HepG2 (cell line): ENCODE data around the gene VPS29. TPM values are rescaled to one million over a fixed set of nuclear protein-coding genes. Genes with fewer than 3 reads are reported as not detected.

Experiments used
- ATAC-seq: fragments of 200-7000 bp; cut with Tn5 transposase; 3 replicates; pipeline ENCODE4 v1.9.1; 2020; ENCODE audit warnings: mild to moderate bottlenecking, moderate library complexity
- BruUV-seq: library from RNA; stranded (reverse); fragments of 400-500 nt; replicated peaks from 2 replicates; lab custom pipeline; 2021; lab: Mats Ljungman, UMichigan
- CTCF ChIA-PET: fragments of 300-600 bp; formaldehyde crosslinking; extraction: SDS; loops from one replicate; lab custom pipeline; 2021; ENCODE audit warnings: low total read pairs, inconsistent platforms, low intra/inter-chr PET ratio; lab: Yijun Ruan, JAX
- POLR2A ChIA-PET: fragments of 350-600 bp; sonication (Branson Sonifier 250); formaldehyde crosslinking; loops from one replicate; lab custom pipeline; 2020; ENCODE audit warnings: antibody characterized with exemption, inconsistent platforms; lab: Yijun Ruan, JAX
- DNase-seq: peaks from one replicate; pipeline ENCODE4 v3.0.0-alpha.2; 2015; ENCODE audit warnings: low spot score
- FAIRE-seq: peaks from 3 replicates; lab custom pipeline; 2011; peaks lifted over from hg19 to GRCh38; lab: Jason Lieb, UNC
- H2AFZ ChIP-seq: one replicate; pipeline ENCODE4 v1.6.1; 2011; ENCODE audit warnings: low read length, inconsistent platforms
- H3K27ac ChIP-seq: fragments of 300-600 bp; 3 replicates; pipeline ENCODE4 v1.8.0; 2011; ENCODE audit warnings: mixed run types, mild to moderate bottlenecking, mixed read lengths, low read length, inconsistent platforms; ENCODE audit not compliant: insufficient read depth; ENCODE audit errors: extremely low read length
- H3K27me3 ChIP-seq, 2 experiments: fragments of 200-600 bp in 1 of 2; 2 replicates in 1 of 2; 3 replicates in 1 of 2; pipeline versions ENCODE4 v1.6.0 to v1.8.0; 2011; ENCODE audit warnings: low read length in 2 of 2, mild to moderate bottlenecking in 2 of 2, moderate library complexity in 2 of 2, inconsistent platforms in 1 of 2; ENCODE audit not compliant: insufficient read depth in 2 of 2, control insufficient read depth in 1 of 2
- H3K36me3 ChIP-seq, 2 experiments: fragments of 200-600 bp in 1 of 2; replicated peaks in 1 of 2; 2 replicates in 1 of 2; 3 replicates in 1 of 2; pipeline versions ENCODE4 v1.5.1 to v1.8.0; 2011; ENCODE audit warnings: low read length in 2 of 2, inconsistent platforms in 1 of 2; ENCODE audit not compliant: insufficient read depth in 2 of 2, control insufficient read depth in 1 of 2
- H3K4me1 ChIP-seq: 2 replicates; pipeline ENCODE4 v1.5.1; 2012; ENCODE audit warnings: low read length, inconsistent platforms; ENCODE audit not compliant: insufficient read depth
- H3K4me2 ChIP-seq: 2 replicates; pipeline ENCODE4 v1.6.0; 2011; ENCODE audit warnings: low read depth, low read length, inconsistent platforms
- H3K4me3 ChIP-seq, 3 experiments: fragments of 200-600 bp in 1 of 3; sonication (generic), shearing (Covaris generic) in 1 of 3; replicated peaks in 1 of 3; 2 replicates each; pipeline ENCODE4 v1.5.1; 2011 to 2016; ENCODE audit warnings: low read length in 3 of 3, inconsistent platforms in 2 of 3, low read depth in 2 of 3, mild to moderate bottlenecking in 2 of 3, control low read depth in 1 of 3, mixed read lengths in 1 of 3; ENCODE audit not compliant: insufficient read depth in 1 of 3
- H3K79me2 ChIP-seq: one replicate; pipeline ENCODE4 v1.6.1; 2011; ENCODE audit warnings: low read length, inconsistent platforms; ENCODE audit not compliant: insufficient read depth
- H3K9ac ChIP-seq: 2 replicates; pipeline ENCODE4 v1.6.0; 2011; ENCODE audit warnings: mild to moderate bottlenecking, low read depth, low read length, inconsistent platforms; ENCODE audit not compliant: insufficient read depth
- H3K9me3 ChIP-seq: 2 replicates; pipeline ENCODE4 v1.5.1; 2012; ENCODE audit warnings: mild to moderate bottlenecking, low read length
- H4K20me1 ChIP-seq: 2 replicates; pipeline ENCODE4 v1.6.0; 2011; ENCODE audit warnings: inconsistent platforms, mild to moderate bottlenecking, low read length, moderate library complexity; ENCODE audit not compliant: insufficient read depth
- HNF4A ChIP-seq: sonication (generic); formaldehyde crosslinking; IDR thresholded peaks from 2 replicates; pipeline ENCODE4 v1.4.0; 2020; ENCODE audit warnings: missing genetic modification reagents
- MIER3 ChIP-seq: IDR thresholded peaks from 2 replicates; pipeline ENCODE4 v1.6.1; 2016; ENCODE audit warnings: missing compliant biosample characterization, borderline replicate concordance
- ZFP41 ChIP-seq: sonication (generic); formaldehyde crosslinking; IDR thresholded peaks from 2 replicates; pipeline ENCODE4 v1.4.0; 2020; ENCODE audit warnings: mild to moderate bottlenecking, missing genetic modification reagents, borderline replicate concordance
- WGBS: methylation state at CpG from one replicate; pipeline ENCODE4 v1.1.6; 2017; ENCODE audit warnings: low lambda C conversion rate; 5-methylcytosine and 5-hydroxymethylcytosine counted together
- in situ Hi-C: cut with HindIII; loops from 2 replicates; pipeline ENCODE4 v1.10.0; 2017; ENCODE audit warnings: low pct_unique_long_range_greater_than_20kb; ENCODE audit not compliant: extremely low pct_ligation_motif_present
- intact Hi-C: fragments of 100-400 bp; cut with micrococcal nuclease; formaldehyde crosslinking; loops from one replicate; pipeline ENCODE4 v1.10.0; 2022; ENCODE audit not compliant: unreplicated experiment
- polyA plus RNA-seq, 8 experiments: library from polyadenylated mRNA; depleted of rRNA in 3 of 8; stranded (reverse) in 7 of 8; unstranded in 1 of 8; fragments of >200 nt; fragmentation: Illumina TruSeq in 4 of 8; extraction: Trizol in 4 of 8; gene quantifications; 2 replicates each; pipeline versions ENCODE4 v1.2.1 to v1.2.3, GENCODE V29; 2011 to 2016; ENCODE audit warnings: low read depth in 4 of 8, missing spikeins in 1 of 8, mixed read lengths in 1 of 8; ENCODE audit not compliant: insufficient read depth in 1 of 8
- total RNA-seq, 5 experiments: library from RNA; depleted of rRNA; stranded (reverse); fragments of >200 nt; fragmentation: Illumina TruSeq; extraction: Trizol; gene quantifications; 2 replicates each; pipeline ENCODE4 v1.2.3, GENCODE V29; 2016; ENCODE audit warnings: low read depth in 1 of 5
- TF ChIP-seq, protein P1 (sequence below): sonication (generic); formaldehyde crosslinking; conservative IDR thresholded peaks from 2 replicates; pipeline ENCODE4 v1.4.0; 2020; ENCODE audit warnings: missing genetic modification reagents
- TF ChIP-seq, protein P2 (sequence below): sonication (generic); formaldehyde crosslinking; IDR thresholded peaks from 2 replicates; pipeline ENCODE4 v1.5.1; 2020; ENCODE audit warnings: mild to moderate bottlenecking, missing genetic modification reagents

The VPS29 gene
- total and polyA plus RNA-seq, 2 of the 13 experiments (the other 11 are each of a cell fraction or from before 2014, with no cell fraction given), result 107 to 114 TPM

DNA sequence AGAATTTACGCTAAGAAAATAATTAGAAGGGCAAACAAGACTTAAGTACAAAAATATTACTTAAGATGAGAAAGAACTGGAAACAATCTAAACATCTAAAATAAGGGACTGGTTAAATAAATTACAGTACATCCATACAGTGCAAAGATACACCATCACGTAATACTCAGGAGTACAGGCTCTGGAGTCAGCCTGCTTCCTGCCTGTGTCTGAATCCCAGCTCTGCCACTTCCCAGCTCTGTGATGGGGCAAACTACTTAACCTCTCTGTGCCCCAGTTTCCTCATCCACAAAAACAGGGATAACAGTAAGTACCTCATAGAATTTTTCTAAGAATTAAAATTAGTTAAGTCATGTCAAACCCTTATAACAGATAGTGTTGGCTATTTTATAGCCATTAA lies 45.2 kb upstream of the VPS29 start:
- Histone ChIP-seq H3K9me3 (no peaks in the 10 kb centered on the region), H3K4me3 (no peak overlapping the region), H3K4me1 (no peaks in the 10 kb centered on the region), H3K27ac (no peak overlapping the region), H2AFZ (no peak overlapping the region), H4K20me1 (0 out of 2 replicates have a peak, but pooled peaks cover 4% of the 10 kb centered on the region), H3K9ac (no peak overlapping the region), H3K27me3 (no peaks in the 10 kb centered on the region), H3K36me3 (peaks cover 10 to 62% of the 10 kb centered on the region in 2 experiments), H3K4me2 (no peak overlapping the region), H3K79me2 (peaks cover 6% of the 10 kb centered on the region)
- DNase-seq (no peak), FAIRE-seq (no peak), ATAC-seq (no peak)
- no TSS peak for BruUV-seq
- CTCF ChIA-PET, result interaction anchor here (1.7 kb wide), 1 partner anchor 53 kb away, joined by 7 read pairs; no protein-coding TSS in a partner anchor
- WGBS, result 99% methylated on average over 2 of the region's 2 CpGs
- no peak for TF ChIP-seq ZFP41 (CRISPR knock-in tag)
- TF ChIP-seq HNF4A (CRISPR knock-in tag), result no peak
- TF ChIP-seq, protein P1, sequence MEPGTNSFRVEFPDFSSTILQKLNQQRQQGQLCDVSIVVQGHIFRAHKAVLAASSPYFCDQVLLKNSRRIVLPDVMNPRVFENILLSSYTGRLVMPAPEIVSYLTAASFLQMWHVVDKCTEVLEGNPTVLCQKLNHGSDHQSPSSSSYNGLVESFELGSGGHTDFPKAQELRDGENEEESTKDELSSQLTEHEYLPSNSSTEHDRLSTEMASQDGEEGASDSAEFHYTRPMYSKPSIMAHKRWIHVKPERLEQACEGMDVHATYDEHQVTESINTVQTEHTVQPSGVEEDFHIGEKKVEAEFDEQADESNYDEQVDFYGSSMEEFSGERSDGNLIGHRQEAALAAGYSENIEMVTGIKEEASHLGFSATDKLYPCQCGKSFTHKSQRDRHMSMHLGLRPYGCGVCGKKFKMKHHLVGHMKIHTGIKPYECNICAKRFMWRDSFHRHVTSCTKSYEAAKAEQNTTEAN (CRISPR knock-in tag), result no peak
- TF ChIP-seq MIER3 (CRISPR knock-in tag), result no peak
- TF ChIP-seq, protein P2, sequence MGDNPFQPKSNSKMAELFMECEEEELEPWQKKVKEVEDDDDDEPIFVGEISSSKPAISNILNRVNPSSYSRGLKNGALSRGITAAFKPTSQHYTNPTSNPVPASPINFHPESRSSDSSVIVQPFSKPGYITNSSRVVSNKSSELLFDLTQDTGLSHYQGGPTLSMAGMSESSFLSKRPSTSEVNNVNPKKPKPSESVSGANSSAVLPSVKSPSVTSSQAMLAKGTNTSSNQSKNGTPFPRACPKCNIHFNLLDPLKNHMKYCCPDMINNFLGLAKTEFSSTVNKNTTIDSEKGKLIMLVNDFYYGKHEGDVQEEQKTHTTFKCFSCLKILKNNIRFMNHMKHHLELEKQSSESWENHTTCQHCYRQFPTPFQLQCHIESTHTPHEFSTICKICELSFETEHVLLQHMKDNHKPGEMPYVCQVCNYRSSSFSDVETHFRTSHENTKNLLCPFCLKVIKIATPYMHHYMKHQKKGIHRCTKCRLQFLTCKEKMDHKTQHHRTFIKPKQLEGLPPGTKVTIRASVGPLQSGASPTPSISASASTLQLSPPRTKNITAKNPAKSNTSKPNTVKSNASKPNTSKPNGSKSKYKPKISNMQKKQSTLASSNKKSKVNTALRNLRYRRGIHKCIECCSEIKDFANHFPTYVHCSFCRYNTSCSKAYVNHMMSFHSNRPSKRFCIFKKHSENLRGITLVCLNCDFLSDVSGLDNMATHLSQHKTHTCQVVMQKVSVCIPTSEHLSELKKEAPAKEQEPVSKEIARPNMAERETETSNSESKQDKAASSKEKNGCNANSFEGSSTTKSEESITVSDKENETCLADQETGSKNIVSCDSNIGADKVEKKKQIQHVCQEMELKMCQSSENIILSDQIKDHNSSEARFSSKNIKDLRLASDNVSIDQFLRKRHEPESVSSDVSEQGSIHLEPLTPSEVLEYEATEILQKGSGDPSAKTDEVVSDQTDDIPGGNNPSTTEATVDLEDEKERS (CRISPR knock-in tag), result no peak
- POLR2A ChIA-PET, result no interaction called here
- intact Hi-C loops (loop anchor here (5.0 kb wide), 1 partner anchor 95 kb away; the partner anchor contains the start of gene ARPC3), in situ Hi-C loops (no loop called here)
